Kasumi-1 (cell line): ENCODE results near the gene AGPS.

Experiments
- DNase-seq, 2 experiments: peaks; one replicate each; lab custom pipeline; 2025; lab: John Stamatoyannopoulos, UW

The AGPS gene

GRCh38 chr2:177528351-177528933, 135.9 kb downstream of the AGPS start:
- no peak for DNase-seq

- DNase-seq, result no peak
Observed at GRCh38 chr2:177529166-177529565, 136.6 kb downstream of the AGPS start.

GRCh38 chr2:177530561-177530960, 138.0 kb downstream of the AGPS start:
- no peak for DNase-seq

- no peak for DNase-seq
Observed at GRCh38 chr2:177531706-177532105, 139.1 kb downstream of the AGPS start.

- no peak for DNase-seq
Observed at GRCh38 chr2:177532567-177532966, 140.0 kb downstream of the AGPS start.

- DNase-seq, result no peak
Observed at GRCh38 chr2:177533253-177533652, 140.7 kb downstream of the AGPS start.

GRCh38 chr2:177535000-177535399, 142.4 kb downstream of the AGPS start:
- DNase-seq, result no peak

GRCh38 chr2:177535958-177536504, 143.5 kb downstream of the AGPS start:
- no peak for DNase-seq

GRCh38 chr2:177537213-177537612, 144.6 kb downstream of the AGPS start:
- no peak for DNase-seq

- no peak for DNase-seq
Observed at GRCh38 chr2:177537636-177538035, 145.1 kb downstream of the AGPS start.

GRCh38 chr2:177538323-177538722, 145.8 kb downstream of the AGPS start:
- DNase-seq, result no peak

- DNase-seq, result no peak
Observed at GRCh38 chr2:177540283-177540682, 147.7 kb downstream of the AGPS start.

GRCh38 chr2:177541258-177541991, 148.9 kb downstream of the AGPS start:
- DNase-seq, result no peak

GRCh38 chr2:177542396-177542795, 149.8 kb downstream of the AGPS start:
- no peak for DNase-seq

GRCh38 chr2:177543007-177543760, 150.6 kb downstream of the AGPS start:
- DNase-seq, result no peak

GRCh38 chr2:177545143-177545542, 152.6 kb downstream of the AGPS start:
- no peak for DNase-seq

GRCh38 chr2:177545981-177546585, 153.5 kb downstream of the AGPS start:
- DNase-seq, result no peak

GRCh38 chr2:177547122-177547521, 154.5 kb downstream of the AGPS start:
- no peak for DNase-seq

- DNase-seq, result no peak
Observed at GRCh38 chr2:177547772-177548171, 155.2 kb downstream of the AGPS start.

GRCh38 chr2:177548636-177549035, 156.1 kb downstream of the AGPS start:
- no peak for DNase-seq

- DNase-seq, result no peak
Observed at GRCh38 chr2:177549171-177549570, 156.6 kb downstream of the AGPS start.
